HG03060 (cell line): ENCODE results near the gene LGALS8.
A peak's percentile ranks its signal among the peaks of the same experiment; 100 is the strongest.
"Not testable (repeated sequence)": the region's sequence is repeated elsewhere in the genome, so short reads cannot be mapped to it uniquely, and the experiment has no call there.

Experiments used
- ATAC-seq: cut with Tn5 transposase; IDR thresholded peaks from one replicate; pipeline ENCODE4 v1.9.1; 2021; ENCODE audit warnings: low read depth, moderate number of reproducible peaks; ENCODE audit not compliant: unreplicated experiment

Gene LGALS8

DNA sequence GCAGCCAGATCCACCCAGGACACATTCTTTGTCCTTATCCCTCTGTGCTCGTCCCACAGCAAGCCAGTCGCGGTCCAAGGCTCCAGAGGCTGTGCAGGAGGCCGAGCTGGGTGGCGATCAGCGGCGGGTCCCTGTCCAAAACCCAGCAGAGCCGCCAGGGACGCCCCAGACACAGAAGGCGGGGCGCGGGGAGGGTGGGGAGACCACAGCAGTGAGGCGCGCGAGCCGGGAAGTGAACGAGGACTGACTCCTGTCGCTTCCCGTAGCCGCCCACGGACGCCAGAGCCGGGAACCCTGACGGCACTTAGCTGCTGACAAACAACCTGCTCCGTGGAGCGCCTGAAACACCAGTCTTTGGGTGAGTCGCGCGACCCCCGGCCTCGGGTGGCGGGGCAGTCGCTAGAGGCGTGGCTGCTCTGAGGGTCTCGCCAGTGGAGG lies at the start of gene LGALS8:
LGALS8 (plus strand) TSS at position 279 of the 438 bp plus-strand sequence. CDS start 2,089 bp downstream, outside the sequence.
- peak; percentile 14 for ATAC-seq

GRCh38 chr1:236476019-236476418 lies 47.8 kb upstream of the LGALS8 start:
- ATAC-seq, result no peak

- no peak for ATAC-seq
These were observed 42.9 kb upstream of the LGALS8 start for GRCh38 chr1:236480758-236481436.

DNA sequence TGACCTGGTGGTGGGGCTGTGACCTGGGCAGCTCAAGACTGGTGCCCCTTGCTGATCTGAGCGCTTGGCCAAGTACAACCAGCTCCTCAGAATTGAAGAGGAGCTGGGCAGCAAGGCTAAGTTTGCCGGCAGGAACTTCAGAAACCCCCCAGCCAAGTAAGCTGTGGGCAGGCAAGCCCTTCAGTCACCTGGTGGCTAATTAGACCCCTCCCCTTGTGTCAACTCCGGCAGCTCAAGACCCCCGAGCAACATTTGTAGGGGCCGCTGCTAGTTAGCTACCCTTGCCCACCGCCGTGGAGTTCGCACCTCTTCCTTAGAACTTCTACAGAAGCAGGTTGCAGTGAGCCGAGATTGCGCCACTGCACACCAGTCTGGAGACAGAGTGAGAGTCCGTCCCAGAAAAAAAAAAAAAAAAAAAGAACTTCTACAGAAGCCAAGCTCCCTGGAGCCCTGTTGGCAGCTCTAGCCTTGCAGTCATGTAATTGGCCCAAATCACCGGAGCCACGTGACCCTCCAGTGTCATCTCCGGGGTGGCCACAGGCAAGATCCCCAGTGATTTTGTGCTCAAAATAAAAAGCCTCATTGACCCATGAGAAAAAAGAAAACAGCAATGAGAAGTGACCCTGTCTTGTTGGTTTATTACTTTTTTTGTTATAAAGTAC lies 39.3 kb upstream of the LGALS8 start:
- ATAC-seq, result no peak

- ATAC-seq, result no peak
These were observed 37.3 kb upstream of the LGALS8 start for GRCh38 chr1:236486356-236487002.

DNA sequence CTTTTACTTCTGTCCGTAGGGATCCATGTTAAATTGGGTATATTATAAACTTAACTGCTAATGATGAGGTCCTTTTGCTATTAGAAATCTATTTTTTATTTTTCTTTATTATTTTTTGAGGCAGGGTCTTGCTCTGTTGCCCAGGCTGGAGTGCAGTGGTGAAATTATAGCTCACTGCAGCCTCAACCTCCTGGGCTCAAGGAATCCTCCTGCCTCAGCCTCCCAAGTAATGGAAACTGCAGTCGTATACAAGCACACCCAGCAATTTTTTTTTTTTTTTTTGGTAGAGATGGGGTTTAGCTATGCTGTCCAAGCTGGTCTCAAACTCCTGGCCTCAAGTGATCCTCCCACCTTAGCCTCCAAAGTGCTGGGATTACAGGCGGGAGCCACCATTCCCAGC lies 34.6 kb upstream of the LGALS8 start:
- not testable (repeated sequence) for ATAC-seq

GRCh38 chr1:236489710-236490377 lies 33.9 kb upstream of the LGALS8 start:
- no peak for ATAC-seq

DNA sequence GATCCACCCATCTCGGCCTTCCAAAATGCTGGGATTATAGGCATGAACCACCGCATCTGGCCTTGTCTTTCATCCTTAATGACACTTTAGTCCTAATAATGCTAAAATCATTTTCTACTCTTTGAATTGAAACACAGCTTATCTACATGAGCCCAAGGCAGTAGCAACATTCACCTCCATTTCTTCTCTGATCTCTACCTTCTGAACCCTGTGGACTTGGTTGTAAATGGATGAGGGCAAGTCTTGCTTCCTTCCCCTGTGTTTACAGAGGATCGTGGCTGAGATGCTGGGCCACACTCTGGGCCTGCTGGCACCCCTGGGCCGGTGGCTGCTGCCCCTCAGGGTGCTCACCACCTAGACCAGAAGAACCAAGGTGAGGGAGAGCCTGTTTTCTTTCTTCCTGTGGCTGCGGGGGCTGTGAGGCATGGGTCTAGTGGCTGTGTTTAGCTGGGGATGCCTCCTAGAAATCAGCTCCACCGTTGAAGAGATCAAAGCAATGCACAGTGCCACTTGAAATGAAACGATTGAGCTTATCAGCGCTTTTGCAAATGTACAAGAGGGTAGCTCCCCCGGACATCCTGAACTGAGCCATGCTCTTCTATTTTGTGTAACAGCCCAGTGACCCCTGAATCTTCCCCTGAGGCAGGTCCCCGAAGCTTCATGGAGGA lies 32.2 kb upstream of the LGALS8 start:
- no peak for ATAC-seq

GRCh38 chr1:236492378-236492777 lies 31.4 kb upstream of the LGALS8 start:
- no peak for ATAC-seq

GRCh38 chr1:236494082-236494481 lies 29.7 kb upstream of the LGALS8 start:
- no peak for ATAC-seq

DNA sequence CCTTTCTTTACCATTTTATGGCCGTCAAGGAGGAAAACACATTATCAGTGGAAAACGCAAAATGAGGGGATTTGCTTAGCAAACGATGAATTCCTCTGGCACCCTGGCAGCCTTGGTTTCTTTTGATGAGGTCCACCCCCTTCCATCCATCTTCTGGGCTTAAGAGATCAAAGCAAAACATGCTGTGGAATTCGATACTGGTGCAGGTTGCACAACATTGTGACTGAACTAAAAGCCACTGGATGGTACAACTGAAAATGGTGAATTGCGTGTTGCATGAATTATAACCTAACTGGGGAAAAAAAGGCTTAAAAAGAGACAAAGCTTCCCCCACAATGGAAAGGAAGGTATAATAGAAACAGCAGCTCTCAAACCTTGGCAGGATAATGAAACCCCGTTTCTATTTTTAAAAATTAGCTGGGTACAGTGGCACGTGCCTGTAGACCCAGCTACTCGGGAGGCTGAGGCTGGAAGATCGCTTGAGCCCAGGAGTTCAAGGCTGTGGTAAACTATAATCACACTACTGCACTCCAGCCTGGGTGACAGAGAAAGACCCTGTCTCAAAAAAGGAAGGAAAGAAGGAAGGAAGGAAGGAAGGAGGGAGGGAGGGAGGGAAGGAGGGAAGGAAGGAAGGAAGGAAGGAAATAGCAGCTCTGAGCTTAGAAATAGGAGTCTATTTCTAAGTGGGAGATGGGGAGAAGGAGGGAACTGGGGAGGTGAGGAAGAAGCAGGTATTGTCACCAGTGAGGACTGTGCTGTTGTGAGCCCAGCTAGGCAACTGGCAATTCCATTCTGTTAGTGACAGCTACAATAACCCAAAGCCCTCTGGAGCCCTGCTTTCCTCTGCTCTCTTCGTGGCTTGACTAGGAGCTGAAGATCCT lies 29.0 kb upstream of the LGALS8 start:
- ATAC-seq, result no peak

DNA sequence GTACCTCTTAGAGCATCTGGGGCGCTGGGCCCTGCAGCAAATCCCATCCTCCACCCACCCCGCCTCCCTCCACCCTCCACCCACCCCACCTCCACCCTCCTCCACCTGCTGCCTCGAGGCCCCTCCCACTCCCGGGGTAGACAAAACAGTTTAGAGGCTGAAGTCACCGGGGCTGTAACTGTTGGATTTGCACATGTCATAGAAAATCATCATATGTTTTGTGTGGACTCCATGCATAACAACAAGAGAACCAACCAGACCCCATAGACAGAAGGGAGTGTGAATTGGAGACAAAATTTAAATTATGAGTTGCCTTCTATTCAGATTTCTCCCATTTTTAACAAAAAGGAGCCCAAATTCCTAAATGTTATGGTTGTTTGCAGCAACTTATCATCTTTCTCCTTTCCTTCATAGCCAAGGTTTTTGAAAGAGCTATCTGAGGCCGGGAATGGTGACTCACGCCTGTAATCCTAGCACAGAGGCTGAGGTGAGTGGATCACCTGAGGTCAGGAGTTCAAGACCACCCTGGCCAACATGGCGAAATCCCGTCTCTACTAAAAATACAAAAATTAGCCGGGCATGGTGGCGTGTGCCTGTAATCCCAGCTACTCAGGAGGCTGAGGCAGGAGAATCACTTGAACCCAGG lies 28.2 kb upstream of the LGALS8 start:
- ATAC-seq, result no peak

DNA sequence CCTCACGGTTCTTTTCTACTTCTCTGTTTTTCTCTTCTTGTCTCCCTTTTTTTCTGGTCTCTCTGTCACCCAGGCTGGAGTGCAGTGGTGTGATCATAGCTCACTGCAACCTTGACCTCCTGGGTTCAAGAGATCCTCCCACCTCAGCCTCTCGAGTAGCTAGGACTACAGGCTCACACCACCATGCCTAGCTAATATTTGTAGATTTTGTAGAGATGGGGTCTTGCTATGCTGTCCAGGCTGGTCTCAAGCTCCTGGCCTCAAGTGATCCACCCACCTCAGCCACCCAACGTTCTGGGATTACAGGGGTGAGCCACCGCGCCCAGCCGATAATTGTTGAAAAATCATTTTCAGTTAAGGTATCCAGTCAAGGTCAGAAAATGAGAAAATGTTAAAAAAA lies 25.9 kb upstream of the LGALS8 start:
- ATAC-seq, result no peak

- no peak for ATAC-seq
These were observed 22.7 kb upstream of the LGALS8 start for GRCh38 chr1:236501093-236501492.

- no peak for ATAC-seq
These were observed 21.2 kb upstream of the LGALS8 start for GRCh38 chr1:236502579-236502971.

DNA sequence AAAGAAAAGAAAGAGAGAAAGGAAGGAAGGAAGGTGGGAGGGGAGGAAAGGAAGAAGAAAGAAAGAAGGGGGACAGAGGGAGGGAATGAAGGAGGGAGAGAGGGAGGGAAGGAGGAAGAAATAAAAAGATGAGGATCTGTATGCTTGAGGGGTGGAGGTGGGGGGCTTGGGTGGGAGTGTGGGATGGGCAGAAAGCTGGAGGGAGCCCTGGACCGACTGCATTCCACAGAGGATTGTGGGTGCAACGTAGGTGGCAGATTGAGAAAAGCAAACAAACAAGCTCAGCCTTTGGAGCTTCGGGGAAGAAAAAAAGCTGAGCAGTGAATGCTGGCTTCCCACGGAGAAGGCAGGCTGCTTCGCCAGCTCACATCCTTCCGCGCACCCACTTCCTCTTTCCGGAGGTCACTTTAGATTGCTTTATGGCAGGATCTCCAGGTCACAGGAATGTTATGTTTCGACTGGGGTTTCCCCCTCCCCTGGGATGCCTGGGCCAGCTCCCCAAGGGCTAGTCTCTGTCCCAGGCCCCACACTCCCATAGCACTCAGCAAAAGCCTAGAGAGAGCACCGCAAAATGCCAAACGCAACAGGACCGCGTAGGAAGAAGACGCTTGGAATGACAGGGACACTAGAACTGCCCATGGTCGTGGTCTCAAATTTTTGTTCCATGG lies 20.7 kb upstream of the LGALS8 start:
- ATAC-seq, result no peak

- not testable (repeated sequence) for ATAC-seq
These were observed 19.4 kb upstream of the LGALS8 start for GRCh38 chr1:236504338-236504737.

DNA sequence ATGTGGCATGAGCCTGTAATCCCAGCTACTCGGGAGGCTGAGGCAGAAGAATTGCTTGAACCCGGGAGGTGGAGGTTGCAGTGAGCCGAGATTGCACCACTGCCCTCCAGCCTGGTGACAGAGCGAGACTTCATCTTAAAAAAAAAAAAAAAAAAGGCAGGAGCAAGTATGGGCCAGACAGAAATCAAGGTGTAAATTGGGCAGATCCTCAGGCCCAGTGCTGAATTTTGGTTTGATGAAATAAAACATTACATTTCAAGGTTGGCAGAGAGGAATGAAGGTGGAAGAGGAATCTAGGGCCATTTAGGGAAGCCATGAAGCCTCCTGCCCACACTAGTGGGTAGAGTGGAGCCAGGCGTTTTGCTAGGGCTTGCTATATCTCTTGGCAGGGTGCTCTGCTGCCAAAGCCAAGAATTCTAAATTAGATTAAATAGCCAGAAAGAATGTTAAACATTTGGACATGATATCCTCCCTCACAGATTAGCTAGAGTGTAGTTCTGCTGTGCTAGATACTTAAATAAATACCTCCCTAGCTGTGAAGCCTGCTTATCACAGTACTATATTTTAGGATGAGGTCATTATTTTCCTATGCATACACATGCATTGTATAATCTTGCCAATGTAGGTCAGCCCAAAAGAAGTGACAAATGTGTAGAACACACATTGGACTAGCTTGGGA lies 16.6 kb upstream of the LGALS8 start:
- ATAC-seq, result no peak
